Duodenal mucosa (tissue), 2 donors: Measurements from ENCODE around the gene ZNF768.

Experiments used
- H3K27ac ChIP-seq: one replicate; pipeline ENCODE4 v1.7.0; 2013; ENCODE audit warnings: low read depth, low read length
- H3K27me3 ChIP-seq, 2 donors: one replicate each; pipeline ENCODE4 v1.7.0; 2013; ENCODE audit warnings: low read length in 2 of 2, control low read depth in 1 of 2; ENCODE audit not compliant: insufficient read depth in 2 of 2, control insufficient read depth in 1 of 2
- H3K36me3 ChIP-seq, 2 donors: one replicate each; pipeline ENCODE4 v1.7.0; 2013; ENCODE audit warnings: low read length in 2 of 2, control low read depth in 1 of 2; ENCODE audit not compliant: insufficient read depth in 2 of 2, control insufficient read depth in 1 of 2
- H3K4me1 ChIP-seq, 2 donors: one replicate each; pipeline ENCODE4 v1.7.0; 2013; ENCODE audit warnings: low read length in 2 of 2, control low read depth in 1 of 2; ENCODE audit not compliant: insufficient read depth in 2 of 2, control insufficient read depth in 1 of 2
- H3K4me3 ChIP-seq, 2 donors: one replicate each; pipeline ENCODE4 v1.7.0; 2013; ENCODE audit warnings: low read length in 2 of 2, low read depth in 1 of 2
- H3K9ac ChIP-seq, 2 donors: one replicate each; pipeline ENCODE4 v1.7.0; 2013; ENCODE audit warnings: low read length in 2 of 2, low read depth in 1 of 2
- H3K9me3 ChIP-seq, 2 donors: one replicate each; pipeline ENCODE4 v1.7.0; 2013; ENCODE audit warnings: low read length in 2 of 2, control low read depth in 1 of 2; ENCODE audit not compliant: control insufficient read depth in 1 of 2

ZNF768 gene

DNA sequence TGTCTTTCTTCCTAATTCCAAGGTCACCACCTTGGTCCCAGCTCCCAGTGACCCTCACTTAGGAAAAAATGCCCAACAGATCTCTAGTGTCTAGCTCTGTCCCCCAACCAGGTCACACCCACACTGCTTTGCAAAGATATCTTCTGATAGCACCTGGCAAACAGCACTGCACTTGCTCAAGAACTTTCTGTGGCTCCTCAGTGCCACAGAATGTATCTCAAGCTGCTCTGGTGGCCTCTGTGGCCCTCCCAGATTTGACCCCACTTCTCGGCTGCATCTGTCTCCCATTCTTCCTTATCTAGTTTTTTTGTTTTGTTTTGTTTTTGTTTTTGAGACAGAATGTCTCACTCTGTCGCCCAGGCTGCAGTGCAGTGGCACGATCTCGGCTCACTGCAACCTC lies 40.2 kb upstream of the ZNF768 start:
- Histone ChIP-seq H3K9me3 (no peaks in the 10 kb centered on the region), H3K36me3 (no peaks in the 10 kb centered on the region), H3K4me1 (peaks cover 16 to 17% of the 10 kb centered on the region in 2 donors), H3K9ac (no peak overlapping the region), H3K4me3 (no peak overlapping the region), H3K27ac (no peak overlapping the region), H3K27me3 (no peaks in the 10 kb centered on the region)

DNA sequence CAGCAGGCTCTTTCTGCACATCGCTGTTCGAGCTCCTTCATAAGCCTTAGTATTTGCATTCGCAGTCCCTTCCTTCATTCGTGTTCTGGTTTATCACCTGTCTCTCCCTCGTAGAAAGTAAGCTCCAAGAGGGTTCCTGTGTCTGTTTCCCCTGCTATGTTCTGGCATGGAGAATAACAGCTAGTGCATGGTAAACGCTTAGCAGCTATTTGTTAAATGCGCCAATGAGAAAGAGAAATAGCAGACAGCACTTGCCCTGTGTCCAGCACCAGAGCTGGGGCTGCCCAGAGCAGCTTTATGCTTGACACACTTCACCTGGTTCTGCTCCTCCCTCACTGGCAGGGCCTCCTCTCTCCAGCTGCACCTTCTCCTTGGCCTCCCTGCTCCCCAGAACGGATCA lies 39.6 kb upstream of the ZNF768 start:
- H3K4me1 ChIP-seq: peaks cover 16 to 18% of the 10 kb centered on the region in 2 donors
- no peak overlapping the region for H3K27ac ChIP-seq
- no peaks in the 10 kb centered on the region for H3K36me3 ChIP-seq
- no peak overlapping the region for H3K9ac ChIP-seq
- H3K27me3 ChIP-seq: no peaks in the 10 kb centered on the region
- H3K4me3 ChIP-seq: no peak overlapping the region
- H3K9me3 ChIP-seq: no peaks in the 10 kb centered on the region

DNA sequence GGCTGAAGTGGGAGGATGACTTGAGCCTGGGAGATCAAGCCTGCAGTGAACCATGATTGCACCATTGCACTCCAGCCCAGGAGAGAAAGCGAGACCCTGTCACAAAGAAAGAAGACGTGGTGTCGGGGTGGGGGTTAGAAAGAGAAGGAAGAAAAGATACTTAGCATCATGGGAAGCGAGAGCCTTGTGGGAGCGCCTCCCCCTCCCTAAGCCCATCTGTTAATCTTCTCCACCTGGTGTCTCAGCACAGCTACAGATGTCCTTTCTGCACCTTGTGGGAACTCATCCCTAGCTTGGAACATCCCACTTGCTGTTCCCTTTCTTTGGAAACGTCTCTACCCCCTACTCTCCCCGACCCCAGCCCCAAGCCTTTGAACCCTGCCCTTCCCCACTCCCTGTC lies 39.2 kb upstream of the ZNF768 start:
- H3K4me1 ChIP-seq: peaks cover 13 to 16% of the 10 kb centered on the region in 2 donors
- H3K9ac ChIP-seq: no peak overlapping the region
- H3K27ac ChIP-seq: no peak overlapping the region
- no peaks in the 10 kb centered on the region for H3K36me3 ChIP-seq
- no peaks in the 10 kb centered on the region for H3K9me3 ChIP-seq
- H3K4me3 ChIP-seq: no peak overlapping the region
- H3K27me3 ChIP-seq: no peaks in the 10 kb centered on the region

DNA sequence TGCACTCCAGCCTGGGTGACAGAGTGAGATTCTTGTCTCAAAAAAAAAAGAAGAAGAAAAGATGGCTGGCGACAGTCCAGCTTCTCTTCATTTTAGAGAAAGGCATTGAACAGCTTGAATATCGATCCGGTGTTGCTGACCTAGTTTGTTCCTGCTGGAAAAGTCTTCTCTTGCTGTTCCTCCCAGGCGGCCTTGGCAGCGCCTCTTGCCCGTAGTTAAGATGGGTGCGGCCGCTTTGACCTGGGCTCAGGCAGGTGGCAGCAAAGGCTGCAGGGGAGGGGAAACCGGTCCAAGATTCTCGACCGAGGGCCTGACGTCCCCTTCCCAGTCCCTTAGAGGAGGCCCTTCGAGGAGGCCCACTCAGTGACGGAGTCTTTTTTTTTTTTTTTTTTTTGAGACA lies 35.7 kb upstream of the ZNF768 start:
- Histone ChIP-seq H3K4me1 (peaks cover 18 to 29% of the 10 kb centered on the region in 2 donors), H3K9me3 (no peaks in the 10 kb centered on the region), H3K4me3 (peak overlapping the region in 1 of 2 donors; percentile 83), H3K9ac (peak overlapping the region; percentile 57 to 81), H3K36me3 (no peaks in the 10 kb centered on the region), H3K27me3 (no peaks in the 10 kb centered on the region), H3K27ac (peak overlapping the region; percentile 42)

DNA sequence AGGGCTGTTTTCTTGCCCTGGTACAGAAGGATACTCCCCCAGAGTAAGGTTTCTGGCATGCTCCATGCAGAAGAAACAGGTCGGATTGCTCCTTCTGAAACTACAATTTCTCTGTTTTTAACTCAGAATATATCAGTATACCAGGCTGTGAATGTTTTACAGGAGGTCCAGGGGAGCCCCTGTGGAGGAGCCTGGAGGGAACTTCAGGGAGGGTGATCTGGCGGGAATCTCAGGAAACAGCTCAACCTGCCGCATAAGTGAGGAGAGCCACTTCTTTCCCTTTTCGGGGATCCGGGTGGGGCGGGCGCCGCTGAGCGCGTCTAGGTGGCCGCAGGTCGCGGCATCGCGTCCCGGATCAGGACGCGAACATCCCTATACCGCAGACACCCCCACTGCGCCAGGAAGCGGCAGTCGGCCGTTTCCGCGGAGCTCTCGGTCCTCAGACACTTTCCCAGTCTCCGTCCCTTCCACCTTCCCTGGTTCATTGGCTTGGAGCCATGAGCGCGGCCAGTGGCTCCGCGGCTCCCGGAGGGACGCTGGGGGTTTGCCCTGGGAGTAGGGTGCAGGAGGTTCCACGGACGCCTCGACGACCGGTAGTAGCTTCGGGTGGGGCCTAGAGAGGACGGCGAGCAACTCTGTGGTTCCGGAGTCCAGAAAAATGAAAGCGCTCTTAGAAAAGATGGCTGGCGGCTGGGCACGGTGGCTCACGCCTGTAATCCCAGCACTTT lies 34.9 kb upstream of the ZNF768 start:
- Histone ChIP-seq H3K4me1 (peaks cover 18 to 35% of the 10 kb centered on the region in 2 donors), H3K36me3 (no peaks in the 10 kb centered on the region), H3K9ac (peak overlapping the region; percentile 57 to 81), H3K27me3 (no peaks in the 10 kb centered on the region), H3K4me3 (peak overlapping the region; percentile 54 to 83), H3K27ac (peak overlapping the region; percentile 70), H3K9me3 (no peaks in the 10 kb centered on the region)

DNA sequence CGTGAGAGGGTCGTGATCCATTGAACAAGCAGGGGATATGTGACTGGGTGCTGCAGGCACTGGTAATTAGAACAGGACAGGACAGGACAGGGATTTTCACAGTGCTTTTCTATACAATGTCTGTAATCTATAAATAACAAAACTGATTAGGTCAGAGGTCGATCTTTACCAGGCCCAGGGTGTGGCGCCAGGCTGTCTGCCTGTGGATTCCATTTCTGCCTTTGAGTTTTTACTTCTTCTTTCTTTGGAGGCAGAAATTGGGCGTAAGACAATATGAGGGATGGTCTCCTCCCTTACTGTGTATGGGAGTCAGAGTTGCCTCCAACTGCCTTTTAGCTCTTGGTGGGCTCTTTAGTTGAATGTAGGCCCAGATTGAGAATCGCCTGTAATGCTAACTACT lies 33.3 kb upstream of the ZNF768 start:
- Histone ChIP-seq H3K9ac (peak overlapping the region; percentile 10 to 57), H3K36me3 (peaks cover 7 to 10% of the 10 kb centered on the region in 2 donors), H3K4me3 (no peak overlapping the region), H3K4me1 (peaks cover 18 to 36% of the 10 kb centered on the region in 2 donors), H3K27me3 (no peaks in the 10 kb centered on the region), H3K27ac (peak overlapping the region; percentile 55), H3K9me3 (no peaks in the 10 kb centered on the region)

DNA sequence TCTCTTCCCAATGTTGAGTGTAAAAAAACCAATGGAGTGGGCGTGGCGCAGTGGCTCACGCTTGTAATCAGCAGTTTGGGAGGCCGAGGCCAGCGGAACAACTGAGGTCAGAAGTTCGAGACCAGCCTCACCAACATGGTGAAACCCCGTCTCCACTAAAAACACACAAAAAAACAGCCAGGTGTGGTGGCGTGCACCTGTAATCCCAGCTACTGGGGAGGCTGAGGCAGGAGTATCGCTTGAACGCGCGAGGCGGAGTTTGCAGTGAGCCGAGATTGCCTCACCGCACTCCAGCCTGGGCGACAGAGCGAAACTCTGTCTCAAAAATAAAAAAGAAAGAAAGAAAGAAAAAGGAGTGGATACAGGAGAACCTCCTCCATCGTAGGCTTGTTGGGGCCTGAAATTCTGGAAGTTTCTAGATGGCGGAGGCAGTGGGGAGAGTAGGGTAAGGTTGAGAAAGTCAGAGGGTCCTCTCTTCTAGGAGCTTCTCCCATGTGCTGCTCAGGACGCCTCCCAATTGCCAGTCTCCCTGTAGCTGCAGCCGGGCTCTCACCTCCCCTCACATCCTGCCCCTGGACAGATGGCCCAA lies 32.5 kb upstream of the ZNF768 start:
- Histone ChIP-seq H3K36me3 (peaks cover 14 to 16% of the 10 kb centered on the region in 2 donors), H3K9ac (peak overlapping the region in 1 of 2 donors; percentile 10), H3K4me3 (peak overlapping the region; percentile 12 to 44), H3K9me3 (no peaks in the 10 kb centered on the region), H3K27ac (peak overlapping the region; percentile 93), H3K4me1 (peaks cover 18 to 36% of the 10 kb centered on the region in 2 donors), H3K27me3 (no peaks in the 10 kb centered on the region)

DNA sequence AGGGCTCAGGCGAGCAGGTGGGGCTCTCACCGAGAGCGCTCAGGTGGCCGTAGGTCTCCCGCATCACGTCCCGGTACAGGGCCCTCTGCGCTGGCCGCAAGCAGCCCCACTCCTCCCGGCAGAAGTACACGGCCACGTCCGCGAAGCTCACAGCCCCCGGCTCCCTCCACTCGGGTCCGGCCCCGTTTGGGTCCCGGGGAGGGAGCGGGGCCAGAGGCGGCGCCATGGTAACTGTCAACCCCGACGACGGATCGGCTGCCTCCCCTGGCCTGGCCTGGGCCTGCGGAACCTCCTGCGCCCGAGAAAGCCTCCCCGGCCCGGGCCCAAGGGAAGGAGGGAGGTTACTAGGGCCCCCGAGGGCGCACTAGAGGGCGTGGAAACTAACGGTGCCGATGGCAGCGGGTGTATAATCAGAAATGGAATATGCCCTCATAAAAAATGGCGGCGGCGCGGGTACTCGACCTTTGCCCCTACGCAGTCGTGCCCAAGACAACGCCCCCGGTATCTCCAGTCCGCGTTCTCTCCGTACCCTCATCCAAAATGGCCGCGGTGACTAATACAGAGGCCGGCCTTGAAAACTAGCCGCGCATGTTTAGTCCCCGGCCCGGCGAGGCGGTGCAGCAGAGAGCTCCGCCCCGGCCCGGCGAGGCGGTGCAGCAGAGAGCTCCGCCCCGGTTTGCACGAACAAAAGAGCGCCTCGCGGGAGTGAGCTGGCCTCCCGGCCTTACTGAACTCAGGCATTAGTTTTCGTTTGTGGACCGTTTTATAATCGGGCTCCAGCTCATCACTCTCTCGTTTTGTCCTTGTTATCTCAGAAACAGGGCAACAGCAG lies 31.8 kb upstream of the ZNF768 start, which contains the start of gene ZNF764:
TSS of gene ZNF764 (minus strand) at position 418 of the 832 bp plus-strand sequence. CDS start at position 226, 192 bp downstream.
- no peaks in the 10 kb centered on the region for H3K27me3 ChIP-seq
- H3K27ac ChIP-seq: peak within 1 kb of the TSS; percentile 93
- peaks cover 14 to 18% of the 10 kb centered on the region in 2 donors for H3K36me3 ChIP-seq
- peak within 1 kb of the TSS; percentile 90 to 93 for H3K9ac ChIP-seq
- H3K4me1 ChIP-seq: peaks cover 22 to 39% of the 10 kb centered on the region in 2 donors
- H3K4me3 ChIP-seq: peak within 1 kb of the TSS; percentile 76 to 84
- H3K9me3 ChIP-seq: no peaks in the 10 kb centered on the region

DNA sequence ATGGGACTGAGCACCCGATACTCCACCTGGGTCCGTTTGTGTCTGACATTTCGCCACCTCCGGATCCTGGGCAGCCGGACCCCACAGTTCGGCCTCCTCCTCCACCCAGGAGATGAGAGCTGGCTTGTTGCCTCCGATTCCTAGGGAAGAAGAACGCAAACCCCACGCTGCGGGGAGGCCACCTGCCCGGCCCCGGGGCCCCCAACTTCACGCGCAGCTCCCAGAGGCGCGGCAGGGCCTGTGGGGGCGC lies 31.3 kb upstream of the ZNF768 start:
- Histone ChIP-seq H3K4me3 (peak overlapping the region; percentile 76 to 84), H3K4me1 (peaks cover 22 to 41% of the 10 kb centered on the region in 2 donors), H3K9ac (peak overlapping the region; percentile 90 to 93), H3K9me3 (no peaks in the 10 kb centered on the region), H3K27ac (peak overlapping the region; percentile 93), H3K27me3 (no peaks in the 10 kb centered on the region), H3K36me3 (peaks cover 14 to 22% of the 10 kb centered on the region in 2 donors)

DNA sequence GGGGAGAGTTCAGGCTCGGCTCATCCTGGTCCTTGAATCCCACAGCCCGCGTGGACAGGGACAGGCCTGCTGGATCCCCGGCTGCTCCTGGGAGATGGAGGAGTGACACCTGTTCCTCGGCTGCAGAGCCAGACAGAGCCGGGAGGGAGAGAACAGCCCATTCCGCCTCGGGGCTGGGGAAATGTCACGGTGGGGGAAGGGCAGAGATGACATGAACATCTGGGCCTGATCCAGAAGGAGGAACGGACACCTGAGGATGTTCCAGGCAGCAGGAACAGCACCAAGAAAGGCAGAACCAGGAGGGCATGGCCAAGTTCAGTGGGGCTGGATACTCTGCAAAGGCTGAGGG lies 29.7 kb upstream of the ZNF768 start:
- Histone ChIP-seq H3K9me3 (no peaks in the 10 kb centered on the region), H3K36me3 (peaks cover 14 to 22% of the 10 kb centered on the region in 2 donors), H3K4me1 (peaks cover 19 to 38% of the 10 kb centered on the region in 2 donors), H3K4me3 (no peak overlapping the region), H3K27ac (no peak overlapping the region), H3K27me3 (no peaks in the 10 kb centered on the region), H3K9ac (no peak overlapping the region)
